ENCODE results near the gene RAB3D.
"Not testable (repeated sequence)": the region's sequence is repeated elsewhere in the genome, so short reads cannot be mapped to it uniquely, and the experiment has no call there.

The RAB3D gene

DNA sequence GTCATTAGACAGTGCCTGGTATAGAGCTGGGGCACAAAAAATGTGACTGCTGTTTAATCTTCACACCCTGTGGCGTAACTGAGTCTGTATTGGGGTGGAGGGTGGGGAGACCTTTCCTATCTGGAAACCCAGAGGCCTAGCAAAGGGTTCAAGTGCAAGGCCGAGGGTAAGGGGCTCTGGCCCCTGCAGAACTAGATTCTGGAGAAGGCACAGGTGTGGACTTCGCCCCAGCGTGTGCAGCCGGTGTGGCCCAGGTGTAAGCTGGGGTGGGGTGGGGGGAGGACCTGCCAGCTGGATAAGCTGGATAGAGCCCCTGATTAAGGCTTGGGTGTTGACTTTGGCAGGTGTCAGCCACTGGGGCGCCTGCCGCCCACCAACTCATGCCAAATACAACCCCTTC is 1.3 kb downstream of the RAB3D start:
- no peak for DNase-seq

DNA sequence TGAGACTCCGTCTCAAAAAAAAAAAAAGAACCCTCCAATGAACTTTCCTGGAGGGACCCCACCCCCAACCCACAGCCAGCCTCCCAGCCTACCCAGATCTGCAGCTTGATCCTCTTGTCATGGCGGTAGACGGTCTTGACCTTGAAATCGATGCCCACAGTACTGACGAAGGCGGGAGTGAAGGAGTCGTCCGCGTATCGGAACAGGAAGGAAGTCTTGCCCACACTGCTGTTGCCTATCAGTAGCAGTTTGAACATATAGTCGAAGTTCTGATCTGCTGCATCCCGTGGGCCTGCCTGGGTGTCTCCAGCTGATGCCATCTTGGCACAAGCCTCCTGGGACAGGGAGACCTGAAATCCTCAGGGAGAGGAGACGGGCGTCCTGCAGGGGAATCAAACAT is 2.4 kb downstream of the RAB3D start:
- DNase-seq, result peak; percentile 38

- DNase-seq, result no peak
These were observed 3.9 kb downstream of the RAB3D start for GRCh38 chr19:11335449-11336146.

GRCh38 chr19:11333838-11334237 is 5.6 kb downstream of the RAB3D start:
- not testable (repeated sequence) for DNase-seq

GRCh38 chr19:11332822-11333221 is 6.6 kb downstream of the RAB3D start:
- no peak for DNase-seq

DNA sequence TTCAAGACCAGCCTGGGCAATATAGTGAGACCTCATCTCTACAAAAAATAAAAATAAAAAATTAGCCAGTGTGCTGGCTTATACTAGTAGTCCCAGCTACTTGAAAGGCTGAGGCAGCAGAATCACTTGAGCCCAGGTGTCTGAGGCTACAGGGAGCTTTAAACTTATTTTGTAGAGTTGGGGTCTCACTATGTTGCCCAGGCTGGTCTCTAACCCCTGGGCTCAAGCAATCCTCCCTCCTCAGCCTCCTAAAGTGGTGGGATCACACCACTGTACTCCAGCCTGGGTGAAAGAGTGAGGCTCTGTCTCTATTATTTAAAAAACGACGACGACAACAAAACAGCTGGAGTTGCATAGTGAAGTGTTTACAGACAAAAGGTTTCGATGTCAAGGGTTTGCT is 8.0 kb downstream of the RAB3D start:
- DNase-seq, result no peak

- DNase-seq, result no peak
These were observed 9.3 kb downstream of the RAB3D start for GRCh38 chr19:11330127-11330526.

DNA sequence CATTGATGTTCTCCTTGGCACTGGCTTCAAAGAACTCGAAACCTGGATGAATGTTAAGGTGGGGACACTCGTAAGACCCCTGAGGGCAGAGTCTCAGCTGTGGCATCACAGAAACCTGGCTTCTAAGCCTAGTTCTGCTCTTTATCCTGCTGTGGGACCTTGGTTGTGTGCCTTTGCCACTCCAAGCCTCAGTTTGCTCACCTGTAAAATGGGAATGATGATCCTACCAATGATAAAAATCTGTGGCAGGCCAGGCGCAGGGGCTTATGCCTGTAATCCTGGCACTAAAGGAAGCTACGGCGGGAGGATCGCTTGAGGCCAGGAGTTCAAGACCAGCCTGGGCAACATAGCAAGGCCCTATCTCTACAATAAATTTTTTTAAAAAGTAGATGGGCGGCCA is 13.9 kb downstream of the RAB3D start:
- DNase-seq, result no peak

DNA sequence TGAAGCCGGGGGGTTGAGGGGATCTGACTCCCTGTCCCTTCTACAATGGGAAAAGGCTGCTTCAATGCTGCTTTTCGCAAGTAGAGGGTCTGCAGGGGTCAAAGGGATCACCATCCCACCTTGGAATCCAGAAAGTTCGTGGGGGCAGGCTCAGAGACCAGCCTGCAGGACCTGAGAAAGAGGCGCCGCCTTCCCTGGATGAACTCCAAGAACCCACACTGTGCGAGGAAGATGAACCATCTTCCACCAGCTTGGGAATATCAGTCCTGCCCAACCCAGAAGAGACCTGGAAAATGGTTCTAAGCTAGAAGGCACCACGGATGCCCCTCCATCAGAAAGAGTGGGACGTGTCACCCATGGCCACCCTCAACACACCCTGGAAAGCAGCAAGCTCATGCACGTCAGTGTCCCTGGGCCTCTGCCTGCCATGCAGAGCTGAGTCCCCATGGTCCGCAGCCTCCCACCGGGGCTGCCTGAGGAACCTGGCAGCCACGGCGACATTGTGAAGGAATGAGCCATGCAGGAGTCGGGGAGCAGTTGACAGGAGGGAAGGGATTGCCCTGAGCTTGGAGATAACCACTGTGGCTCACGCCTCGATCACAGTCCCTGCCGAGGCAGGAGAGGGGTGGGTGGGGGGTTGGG is 14.6 kb downstream of the RAB3D start:
- DNase-seq, result no peak

DNA sequence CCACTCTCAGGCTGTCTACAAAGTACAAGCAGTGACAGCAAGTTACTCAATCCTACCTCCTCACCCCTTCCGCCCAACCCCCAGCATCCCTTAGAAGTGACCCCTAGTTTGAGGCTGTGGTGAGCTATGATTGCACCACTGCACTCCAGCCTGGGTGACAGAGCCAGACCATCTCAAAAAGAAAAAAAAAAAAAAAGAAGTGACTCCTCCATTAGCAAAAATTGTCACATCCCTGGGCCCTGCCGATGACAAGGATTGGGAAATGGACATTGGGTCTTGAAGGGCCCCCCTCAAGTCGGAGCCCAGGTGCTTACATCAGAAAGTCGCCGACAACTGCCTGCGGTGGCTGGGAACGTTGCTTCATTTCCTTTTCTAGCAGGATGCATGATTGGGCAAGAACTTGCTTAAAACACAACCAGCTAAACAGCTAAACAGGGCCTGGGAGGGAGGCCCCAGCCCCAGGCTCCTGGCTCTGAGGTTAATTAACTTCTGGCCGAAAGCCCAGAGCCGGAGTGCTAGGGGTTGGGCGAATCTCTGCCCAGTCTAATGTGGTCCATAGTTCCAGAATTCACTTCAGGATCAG is 15.3 kb downstream of the RAB3D start:
- peak; percentile 87 for DNase-seq

DNA sequence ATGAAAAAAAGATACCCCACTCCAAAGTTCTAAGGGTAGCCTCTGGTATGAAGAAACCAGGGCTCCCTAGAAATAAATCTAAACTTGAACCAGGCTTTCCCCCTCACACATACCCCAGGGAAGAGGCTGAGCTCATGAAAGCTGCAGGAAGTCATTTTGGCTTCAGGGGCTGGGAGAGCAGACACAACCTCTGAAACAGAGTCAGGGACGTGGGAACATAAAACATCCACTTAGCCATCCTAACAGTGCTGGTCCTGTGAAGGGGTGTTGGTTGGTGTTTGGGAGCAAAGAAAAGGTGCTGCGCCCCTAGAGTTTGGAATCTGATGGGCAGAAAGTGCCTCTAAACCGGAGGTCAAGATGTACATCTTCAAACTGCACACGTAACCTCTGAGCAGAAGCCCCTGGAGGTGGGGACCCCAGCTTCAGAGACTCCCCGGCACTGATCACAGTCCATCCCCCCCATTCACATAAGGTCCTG is 15.8 kb downstream of the RAB3D start:
- DNase-seq, result no peak

DNA sequence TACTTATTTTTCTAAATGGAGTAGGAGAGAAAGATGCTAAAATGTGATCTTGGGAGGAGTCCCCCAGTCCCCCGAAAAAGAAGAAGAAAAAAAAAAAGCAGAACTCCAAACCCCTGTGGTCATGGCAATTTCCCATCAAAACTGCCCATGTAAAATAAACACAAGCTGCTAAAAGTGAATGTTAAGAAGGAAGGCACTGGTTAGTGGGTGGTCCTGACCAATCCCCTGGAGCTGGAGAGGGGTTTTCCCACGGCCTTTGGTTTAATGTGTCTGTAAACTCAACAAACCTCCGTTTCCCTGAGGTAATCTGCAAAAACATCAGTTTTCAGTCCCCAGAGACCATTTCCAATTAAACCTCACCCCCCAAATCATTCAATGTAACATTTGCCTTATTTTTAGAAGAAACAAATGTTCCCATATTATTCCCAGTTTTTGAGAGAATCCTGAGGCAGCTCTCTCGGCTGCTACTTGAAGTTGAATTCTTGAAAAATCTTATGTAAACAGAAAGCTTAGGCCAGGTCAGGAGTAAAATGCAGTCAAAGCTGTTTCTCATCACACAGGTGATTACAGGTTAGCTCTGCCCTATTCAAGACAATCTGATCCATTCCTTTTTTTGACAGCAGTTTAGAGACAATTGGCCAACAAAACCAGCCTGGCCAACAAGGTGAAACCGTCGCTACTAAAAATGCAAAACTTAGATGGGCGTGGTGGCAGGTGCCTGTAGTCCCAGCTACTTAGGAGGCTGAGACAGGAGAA is 17.0 kb downstream of the RAB3D start:
- DNase-seq, result no peak

GRCh38 chr19:11321191-11322126 is 18.0 kb downstream of the RAB3D start:
- peak; percentile 8 for DNase-seq

- not testable (repeated sequence) for DNase-seq
These were observed 19.0 kb downstream of the RAB3D start for GRCh38 chr19:11320278-11320995.

DNA sequence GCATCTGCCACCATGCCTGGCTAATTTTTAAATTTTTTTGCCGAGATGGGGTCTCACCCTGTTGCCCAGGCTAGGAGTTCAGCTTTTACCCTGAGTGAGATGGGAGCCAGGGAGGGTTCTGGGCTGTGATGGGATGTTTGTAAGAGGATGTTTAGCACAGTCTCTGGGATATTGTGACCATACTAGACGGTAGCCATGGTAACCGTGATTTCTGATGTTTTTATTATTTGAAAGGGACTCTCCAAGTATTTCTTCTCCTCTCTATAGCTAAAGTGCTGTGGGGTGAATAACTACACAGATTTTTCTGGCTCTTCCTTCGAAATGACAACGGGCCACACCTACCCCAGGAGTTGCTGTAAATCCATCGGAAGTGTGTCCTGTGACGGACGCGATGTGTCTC is 33.1 kb downstream of the RAB3D start:
- no peak for DNase-seq

GRCh38 chr19:11304936-11305335 is 34.5 kb downstream of the RAB3D start:
- no peak for DNase-seq

GRCh38 chr19:11300811-11301120 is 38.7 kb downstream of the RAB3D start:
- DNase-seq, result no peak

GRCh38 chr19:11299946-11300810 is 39.3 kb downstream of the RAB3D start:
- no peak for DNase-seq

- no peak for DNase-seq
These were observed 43.2 kb downstream of the RAB3D start for GRCh38 chr19:11296264-11296663.

DNA sequence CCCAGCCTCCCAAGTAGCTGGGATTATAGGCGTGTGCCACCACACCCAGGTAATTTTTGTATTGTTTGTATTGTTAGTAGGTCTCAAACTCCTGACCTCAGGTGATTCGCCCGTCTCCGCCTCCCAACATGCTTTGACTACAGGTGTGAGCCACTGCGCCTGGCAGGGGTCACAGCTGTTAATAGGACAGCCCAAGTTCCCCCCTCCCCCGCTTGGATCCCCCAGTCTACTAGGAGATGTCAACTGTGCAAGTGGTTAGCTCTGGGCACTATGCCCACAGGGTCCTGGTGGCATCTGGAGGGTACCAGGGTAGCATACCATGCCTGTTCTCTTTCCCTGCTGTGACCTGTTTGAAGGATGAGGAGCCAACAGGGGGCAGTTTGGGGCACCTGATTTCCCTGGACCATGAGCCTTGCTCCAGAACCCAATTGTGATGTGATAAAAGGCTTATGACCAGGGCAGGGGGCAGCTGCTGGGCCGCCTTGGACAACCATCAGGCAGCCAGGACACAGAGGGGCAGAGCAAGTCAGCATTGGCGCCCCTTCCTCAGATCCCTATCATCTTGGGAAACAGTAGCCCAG is 43.7 kb downstream of the RAB3D start, which contains the start of gene TSPAN16:
Gene TSPAN16, plus strand, starts transcription at position 496 of the 581 bp plus-strand sequence. CDS start 138 bp downstream, outside the sequence.
- no peak for DNase-seq
